GM12878 (cell line): ENCODE measurements around the gene HMX2. TPM values are rescaled to one million over a fixed set of nuclear protein-coding genes. Genes with fewer than 3 reads are reported as not detected.

ENCODE experiments used
- BCLAF1 ChIP-seq: fragments of 450-650 bp; IDR thresholded peaks from 2 replicates; pipeline ENCODE4 v1.6.1; 2017; ENCODE audit warnings: antibody characterized with exemption, mild to moderate bottlenecking, moderate library complexity
- CEBPB ChIP-seq, 2 experiments: fragments of 150-350 bp in 1 of 2; IDR thresholded peaks; 2 replicates each; pipeline ENCODE4 v1.6.1; 2012 to 2014; ENCODE audit warnings: low read depth in 2 of 2, low read length in 2 of 2, borderline replicate concordance in 1 of 2, inconsistent platforms in 1 of 2
- CREB1 ChIP-seq: IDR thresholded peaks from 2 replicates; pipeline ENCODE4 v1.6.1; 2012; ENCODE audit warnings: low read depth, mild to moderate bottlenecking, inconsistent platforms
- CUX1 ChIP-seq: IDR thresholded peaks from 2 replicates; pipeline ENCODE4 v1.6.1; 2012; ENCODE audit warnings: improper control_type of control experiment, low read depth, low read length; ENCODE audit not compliant: insufficient replicate concordance
- DPF2 ChIP-seq: fragments of 450-650 bp; IDR thresholded peaks from 2 replicates; pipeline ENCODE4 v1.6.1; 2017; ENCODE audit warnings: mild to moderate bottlenecking
- ESRRA ChIP-seq: IDR thresholded peaks from 2 replicates; pipeline ENCODE4 v1.6.1; 2012; ENCODE audit warnings: mild to moderate bottlenecking, low read length, improper control_type of control experiment
- HCFC1 ChIP-seq: fragments of 150-350 bp; IDR thresholded peaks from 2 replicates; pipeline ENCODE4 v1.6.1; 2014; ENCODE audit warnings: low read length
- IKZF2 ChIP-seq, 2 experiments: fragments of 450-650 bp; IDR thresholded peaks; 2 replicates each; pipeline ENCODE4 v1.6.1; 2017; ENCODE audit warnings: mild to moderate bottlenecking in 2 of 2, moderate library complexity in 2 of 2
- IRF3 ChIP-seq: fragments of 450-650 bp; IDR thresholded peaks from 2 replicates; pipeline ENCODE4 v1.6.1; 2014; ENCODE audit warnings: mild to moderate bottlenecking
- JUND ChIP-seq: IDR thresholded peaks from 2 replicates; pipeline ENCODE4 v1.6.1; 2012; ENCODE audit warnings: low read depth, mild to moderate bottlenecking, low read length, improper control_type of control experiment, moderate library complexity
- KLF5 ChIP-seq: fragments of 450-650 bp; IDR thresholded peaks from 2 replicates; pipeline ENCODE4 v1.6.1; 2014; ENCODE audit warnings: mild to moderate bottlenecking; ENCODE audit not compliant: partially characterized antibody
- NBN ChIP-seq: fragments of 450-650 bp; IDR thresholded peaks from 2 replicates; pipeline ENCODE4 v1.6.1; 2016
- SPI1 ChIP-seq: IDR thresholded peaks from 2 replicates; pipeline ENCODE4 v1.6.1; 2011; ENCODE audit warnings: low read depth, mild to moderate bottlenecking, low read length, moderate library complexity, borderline replicate concordance; ENCODE audit not compliant: insufficient read depth
- SREBF1 ChIP-seq: IDR thresholded peaks from 2 replicates; pipeline ENCODE4 v1.6.1; 2012; ENCODE audit warnings: mild to moderate bottlenecking, low read length
- TCF3 ChIP-seq: IDR thresholded peaks from 2 replicates; pipeline ENCODE4 v1.6.1; 2012; ENCODE audit warnings: low read depth, mild to moderate bottlenecking, low read length, borderline replicate concordance; ENCODE audit not compliant: insufficient read depth
- TCF7 ChIP-seq: IDR thresholded peaks from 2 replicates; pipeline ENCODE4 v1.6.1; 2014; ENCODE audit warnings: antibody characterized with exemption, borderline replicate concordance
- ZBTB33 ChIP-seq: fragments of 450-650 bp; IDR thresholded peaks from 2 replicates; pipeline ENCODE4 v1.6.1; 2017; ENCODE audit warnings: mild to moderate bottlenecking
- polyA plus RNA-seq, 11 experiments: library from polyadenylated mRNA; depleted of rRNA in 4 of 11; unstranded in 6 of 11; stranded (reverse) in 5 of 11; fragments of >200 nt; fragmentation: Nextera tagmentation in 4 of 11; fragmentation: Illumina TruSeq in 1 of 11; extraction: Ambion mirVana in 4 of 11; extraction: Trizol in 1 of 11; gene quantifications; 1 replicate in 1 of 11; 2 replicates in 10 of 11; pipeline versions ENCODE4 v1.2.1 to v1.2.3, GENCODE V29; 2011 to 2016; ENCODE audit warnings: inconsistent platforms in 2 of 11, missing spikeins in 2 of 11, low read depth in 1 of 11
- total RNA-seq, 4 experiments: library from RNA; depleted of rRNA in 3 of 4; stranded (reverse); fragments of >200 nt in 3 of 4; fragmentation: Illumina TruSeq in 1 of 4; extraction: Trizol in 1 of 4; gene quantifications; 2 replicates each; pipeline versions ENCODE4 v1.2.1 to v1.2.3, GENCODE V29; 2013 to 2021

Gene HMX2
- total and polyA plus RNA-seq, 10 of the 15 experiments (the other 5 are each of a cell fraction or from before 2014, with no cell fraction given): 1.4 to 31.3 (median 16.8) TPM; not detected in 1

- TF ChIP-seq IKZF2 (IDR thresholded peaks at IDR 0.05): peak in 1 of 2 experiments; percentile 32; a peak in 1 of 4 replicates
- TF ChIP-seq IRF3: no peak
- TF ChIP-seq NBN: no peak
- TF ChIP-seq CUX1: no peak
- no peak for TF ChIP-seq ZBTB33
- no peak for TF ChIP-seq TCF7
- no peak for TF ChIP-seq BCLAF1
- no peak for TF ChIP-seq JUND
- TF ChIP-seq DPF2: no peak
- no peak for TF ChIP-seq SREBF1
- TF ChIP-seq TCF3: no peak
- no peak for TF ChIP-seq KLF5
- no peak for TF ChIP-seq ESRRA
- TF ChIP-seq SPI1: peak; percentile 18; the same call in 1 of the 2 replicates
- TF ChIP-seq CREB1: no peak
- no peak for TF ChIP-seq HCFC1
- no peak for TF ChIP-seq CEBPB (IDR thresholded peaks at IDR 0.05; ENCODE audit: borderline replicate concordance in 1 of 2, low read depth in 2 of 2, low read length in 2 of 2)
These were observed 7.0 kb downstream of the HMX2 start (continued) for GRCh38 chr10:123154711-123155505.
